Peyer's patch (tissue), 4 donors: ENCODE results near the gene NAT8L.

Experiments used
- POLR2A ChIP-seq, 2 donors: fragments of 450-650 bp; IDR thresholded peaks; one replicate each; pipeline ENCODE4 v1.5.1; 2017; ENCODE audit warnings: antibody characterized with exemption in 2 of 2, mild to moderate bottlenecking in 2 of 2, moderate library complexity in 2 of 2
- TF ChIP-seq, protein P1 (sequence below), 6 experiments: fragments of 450-650 bp in 4 of 6; fragments of 200-600 bp in 2 of 6; sonication (generic) in 1 of 6; IDR thresholded peaks; one replicate each; pipeline ENCODE4 v1.5.1; 2017 to 2019; ENCODE audit warnings: antibody characterized with exemption in 6 of 6, mild to moderate bottlenecking in 3 of 6, moderate library complexity in 1 of 6

DNA sequence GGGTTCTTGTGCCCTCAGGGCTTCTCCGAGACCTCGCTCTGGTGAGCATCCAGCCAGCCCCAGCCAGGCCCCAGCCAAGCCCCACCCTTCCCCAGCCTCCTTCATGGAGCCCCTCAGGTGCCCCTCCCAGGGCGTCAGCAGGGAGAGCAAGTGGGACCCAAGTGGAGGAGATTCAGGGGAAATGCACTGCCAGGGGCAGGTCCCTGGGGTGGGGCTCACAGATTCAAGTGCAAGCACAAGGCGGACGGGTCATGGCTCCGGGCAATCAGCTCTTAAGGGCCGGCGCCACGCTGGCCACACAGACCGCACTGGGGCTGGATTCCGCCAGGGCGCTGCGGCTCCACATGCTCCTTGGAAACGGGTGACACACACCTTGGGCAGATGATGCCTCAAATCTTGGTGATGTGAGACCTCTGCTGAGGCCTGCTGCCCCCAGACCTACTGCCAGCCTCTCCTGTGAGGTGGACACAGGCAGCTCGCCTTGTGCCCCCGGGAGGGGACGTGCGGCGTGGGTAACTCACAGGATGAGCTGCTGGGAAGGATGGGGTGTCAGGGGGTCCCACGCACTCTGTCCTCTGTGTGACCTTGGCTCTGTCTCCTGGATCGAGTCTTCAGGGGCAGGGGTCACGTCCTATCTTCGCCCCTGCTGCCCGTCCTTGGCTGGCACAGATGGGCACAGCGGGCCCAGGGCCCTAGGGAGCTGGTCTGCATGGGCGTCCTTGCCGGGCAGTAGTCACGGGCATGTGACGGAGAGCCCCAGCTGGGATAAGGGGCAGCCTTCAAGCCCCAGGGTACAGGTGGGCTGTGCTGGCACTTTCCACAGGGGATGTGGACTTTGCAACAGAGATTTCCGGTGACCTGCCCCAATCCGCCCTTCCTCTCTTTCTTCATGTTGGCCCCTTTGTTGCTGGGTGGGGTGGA, 17.1 kb downstream of the NAT8L start:
- TF ChIP-seq, protein P1, sequence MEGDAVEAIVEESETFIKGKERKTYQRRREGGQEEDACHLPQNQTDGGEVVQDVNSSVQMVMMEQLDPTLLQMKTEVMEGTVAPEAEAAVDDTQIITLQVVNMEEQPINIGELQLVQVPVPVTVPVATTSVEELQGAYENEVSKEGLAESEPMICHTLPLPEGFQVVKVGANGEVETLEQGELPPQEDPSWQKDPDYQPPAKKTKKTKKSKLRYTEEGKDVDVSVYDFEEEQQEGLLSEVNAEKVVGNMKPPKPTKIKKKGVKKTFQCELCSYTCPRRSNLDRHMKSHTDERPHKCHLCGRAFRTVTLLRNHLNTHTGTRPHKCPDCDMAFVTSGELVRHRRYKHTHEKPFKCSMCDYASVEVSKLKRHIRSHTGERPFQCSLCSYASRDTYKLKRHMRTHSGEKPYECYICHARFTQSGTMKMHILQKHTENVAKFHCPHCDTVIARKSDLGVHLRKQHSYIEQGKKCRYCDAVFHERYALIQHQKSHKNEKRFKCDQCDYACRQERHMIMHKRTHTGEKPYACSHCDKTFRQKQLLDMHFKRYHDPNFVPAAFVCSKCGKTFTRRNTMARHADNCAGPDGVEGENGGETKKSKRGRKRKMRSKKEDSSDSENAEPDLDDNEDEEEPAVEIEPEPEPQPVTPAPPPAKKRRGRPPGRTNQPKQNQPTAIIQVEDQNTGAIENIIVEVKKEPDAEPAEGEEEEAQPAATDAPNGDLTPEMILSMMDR (IDR thresholded peaks at IDR 0.05): no peak
- TF ChIP-seq POLR2A (IDR thresholded peaks at IDR 0.05): no peak
